Stimulated activated CD8-positive, alpha-beta memory T cell treated with anti-CD3 and anti-CD28 coated beads, Interleukin-4, amount 100 ng/mL, for 4 hours (primary cell): ENCODE results near the gene USE1.

ENCODE experiments used
- DNase-seq, 2 donors: peaks; one replicate each; pipeline ENCODE4 v3.0.0-alpha.2; 2020; ENCODE audit warnings: low read depth in 2 of 2, low spot score in 1 of 2

Gene USE1

DNA sequence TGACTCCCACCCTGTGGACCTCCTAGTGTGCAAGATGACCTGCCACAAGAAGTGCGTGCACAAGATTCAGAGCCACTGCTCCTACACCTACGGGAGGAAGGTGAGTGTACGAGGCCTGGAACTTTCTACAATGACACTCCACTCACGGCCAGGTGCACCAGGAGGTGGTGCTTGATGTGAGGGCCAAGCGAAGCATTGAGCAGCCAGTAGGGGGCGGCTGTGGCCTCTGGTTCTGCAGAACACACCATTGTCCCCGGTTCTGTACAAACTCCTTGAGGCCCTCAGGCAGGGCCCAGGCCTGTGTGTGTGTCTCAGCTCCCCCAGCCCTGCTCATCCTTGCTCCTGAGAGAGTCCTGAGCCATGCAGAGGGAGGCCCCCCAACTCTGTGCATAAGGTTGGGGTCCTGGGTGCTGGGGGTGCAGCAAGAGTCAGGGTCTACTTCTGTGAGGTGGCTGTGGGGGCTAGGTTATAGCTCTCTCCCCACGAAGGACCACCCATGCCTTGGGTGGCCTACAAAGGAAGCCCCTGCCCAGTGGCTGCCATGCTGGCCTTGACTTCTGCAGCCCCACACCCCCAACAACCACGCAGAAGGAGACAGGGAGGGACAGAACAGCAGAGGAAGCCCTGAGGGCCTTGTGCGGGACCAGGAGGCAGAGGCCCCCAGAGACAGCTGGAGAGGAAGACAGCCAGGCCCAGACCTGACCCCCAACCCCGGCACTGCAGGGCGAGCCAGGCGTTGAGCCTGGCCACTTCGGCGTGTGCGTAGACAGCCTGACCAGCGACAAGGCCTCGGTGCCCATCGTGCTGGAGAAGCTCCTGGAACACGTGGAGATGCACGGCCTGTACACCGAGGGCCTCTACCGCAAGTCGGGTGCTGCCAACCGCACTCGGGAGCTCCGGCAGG lies 9.7 kb upstream of the USE1 start:
- DNase-seq = no peak

DNA sequence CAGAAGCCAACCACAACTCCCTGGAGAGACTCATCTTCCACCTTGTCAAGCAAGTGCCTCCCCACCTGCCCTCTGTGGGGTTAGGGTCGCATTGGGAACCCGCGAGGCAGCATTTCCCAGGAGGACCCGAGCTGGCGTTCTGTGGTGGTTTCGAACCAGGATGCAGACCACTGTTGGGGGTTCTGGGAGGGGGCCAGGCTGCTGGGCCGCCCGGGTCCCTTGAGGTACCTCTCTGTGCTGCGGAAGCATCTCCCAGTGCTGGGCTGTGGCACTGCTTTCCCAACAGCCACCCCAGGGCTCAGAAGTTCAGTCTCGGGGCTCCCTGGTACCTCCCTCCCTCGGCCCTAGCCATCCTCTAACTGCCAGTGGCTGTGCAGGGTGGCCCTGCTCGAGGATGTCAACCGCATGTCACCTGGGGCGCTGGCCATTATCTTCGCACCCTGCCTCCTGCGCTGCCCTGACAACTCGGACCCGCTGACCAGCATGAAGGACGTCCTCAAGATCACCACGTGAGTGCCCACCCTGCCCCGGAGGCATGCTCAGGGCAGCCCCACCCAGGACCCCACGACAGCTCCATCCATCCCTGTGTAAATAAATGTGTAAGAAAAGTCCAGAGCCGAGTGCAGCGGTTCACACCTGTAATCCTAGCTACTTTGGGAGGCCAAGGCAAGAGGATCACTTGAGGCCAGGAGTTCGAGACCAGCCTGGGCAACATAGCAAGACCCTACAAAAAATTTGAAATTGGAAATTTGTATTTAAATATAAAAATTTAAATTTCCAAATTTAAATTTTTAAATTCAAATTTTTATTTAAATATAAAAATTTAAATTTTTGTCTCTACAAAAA lies 8.2 kb upstream of the USE1 start:
- DNase-seq = no peak

DNA sequence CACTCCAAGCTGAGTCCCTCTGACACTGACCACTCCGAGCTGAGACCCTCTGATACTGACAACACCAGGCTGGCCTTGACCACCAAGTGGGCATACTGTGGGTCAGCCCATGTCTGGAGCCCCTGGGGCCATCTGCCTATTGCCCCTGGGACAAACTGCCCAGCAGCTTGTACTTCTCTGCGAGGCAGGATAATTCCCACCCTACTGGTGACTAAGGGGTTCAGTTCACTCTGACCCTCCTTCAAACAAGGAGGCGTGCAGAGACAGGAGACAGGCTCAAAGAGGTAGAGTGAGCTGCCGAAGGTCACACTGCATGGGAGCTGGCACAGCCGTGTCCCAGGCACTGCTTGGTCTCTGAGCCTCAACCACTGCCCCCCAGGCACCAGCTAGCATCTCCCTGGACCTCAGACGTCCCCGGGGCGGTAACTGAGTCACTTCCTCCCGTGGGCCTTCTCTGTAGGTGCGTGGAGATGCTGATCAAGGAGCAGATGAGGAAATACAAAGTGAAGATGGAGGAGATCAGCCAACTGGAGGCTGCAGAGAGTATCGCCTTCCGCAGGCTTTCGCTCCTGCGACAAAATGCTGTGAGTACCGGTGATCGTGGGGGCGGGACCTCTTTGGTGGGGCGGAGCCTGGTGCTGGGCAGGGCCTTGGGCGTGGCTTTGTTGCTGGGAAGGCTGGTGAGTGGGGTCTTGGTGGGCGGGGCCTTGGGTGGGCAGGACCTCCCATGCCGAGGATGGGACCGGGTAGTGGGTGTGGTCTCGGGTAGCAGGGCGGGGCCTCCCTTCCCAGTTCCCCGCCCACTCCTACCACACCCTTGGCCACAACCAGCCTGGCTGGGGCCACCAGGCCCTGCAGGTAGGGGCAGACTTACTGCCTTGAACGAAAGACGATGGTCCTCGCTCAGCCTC lies 5.8 kb upstream of the USE1 start:
- no peak for DNase-seq

DNA sequence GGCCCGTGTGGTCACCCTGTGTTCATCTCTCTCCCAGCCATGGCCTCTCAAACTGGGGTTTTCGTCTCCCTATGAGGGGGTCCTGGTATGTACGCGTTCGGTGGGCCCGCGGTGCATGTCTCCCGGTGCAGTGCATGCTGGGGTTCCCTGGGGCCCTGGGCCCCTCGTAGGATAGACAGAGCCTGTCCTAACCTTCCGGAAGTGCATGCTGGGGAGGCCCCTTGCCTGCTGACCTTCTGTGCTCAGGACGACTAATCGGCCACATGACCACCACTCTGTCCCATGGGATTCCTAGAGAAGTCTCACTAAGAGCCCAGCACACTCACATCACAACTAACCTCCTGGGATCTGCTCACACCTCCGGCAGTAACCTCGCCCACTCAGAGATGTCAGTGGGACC lies 4.9 kb upstream of the USE1 start:
- no peak for DNase-seq

DNA sequence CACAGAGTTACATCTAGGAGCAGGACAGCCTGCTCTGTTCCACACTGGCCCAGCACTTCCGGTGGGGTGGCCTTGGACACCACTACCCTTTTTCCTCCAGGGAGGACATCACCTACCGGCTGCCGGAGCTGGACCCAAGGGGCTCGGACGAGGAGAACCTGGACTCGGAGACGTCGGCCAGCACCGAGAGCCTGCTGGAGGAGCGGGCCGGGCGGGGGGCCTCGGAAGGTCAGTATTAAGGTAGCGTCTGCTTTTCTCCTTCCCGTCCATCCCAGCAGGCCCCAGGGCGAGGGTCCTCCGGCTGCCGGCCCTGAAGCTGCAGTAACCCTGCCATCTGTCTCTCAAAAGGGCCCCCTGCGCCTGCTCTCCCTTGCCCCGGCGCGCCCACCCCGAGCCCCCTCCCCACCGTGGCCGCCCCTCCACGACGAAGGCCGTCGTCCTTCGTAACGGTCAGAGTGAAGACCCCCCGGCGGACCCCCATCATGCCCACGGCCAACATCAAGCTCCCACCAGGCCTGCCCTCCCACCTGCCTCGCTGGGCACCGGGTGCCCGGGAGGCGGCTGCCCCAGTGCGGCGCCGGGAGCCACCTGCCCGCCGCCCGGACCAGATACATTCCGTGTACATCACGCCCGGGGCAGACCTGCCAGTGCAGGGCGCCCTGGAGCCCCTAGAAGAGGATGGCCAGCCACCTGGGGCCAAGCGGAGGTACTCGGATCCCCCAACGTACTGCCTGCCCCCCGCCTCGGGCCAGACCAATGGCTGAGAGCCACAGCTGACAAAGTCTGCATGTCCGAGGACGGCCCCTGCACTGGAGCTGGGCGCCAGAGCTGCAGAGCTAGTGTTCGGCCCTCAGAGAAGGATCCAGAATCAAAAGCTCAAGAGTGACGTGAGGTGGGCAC lies 3.4 kb upstream of the USE1 start:
- DNase-seq = no peak

DNA sequence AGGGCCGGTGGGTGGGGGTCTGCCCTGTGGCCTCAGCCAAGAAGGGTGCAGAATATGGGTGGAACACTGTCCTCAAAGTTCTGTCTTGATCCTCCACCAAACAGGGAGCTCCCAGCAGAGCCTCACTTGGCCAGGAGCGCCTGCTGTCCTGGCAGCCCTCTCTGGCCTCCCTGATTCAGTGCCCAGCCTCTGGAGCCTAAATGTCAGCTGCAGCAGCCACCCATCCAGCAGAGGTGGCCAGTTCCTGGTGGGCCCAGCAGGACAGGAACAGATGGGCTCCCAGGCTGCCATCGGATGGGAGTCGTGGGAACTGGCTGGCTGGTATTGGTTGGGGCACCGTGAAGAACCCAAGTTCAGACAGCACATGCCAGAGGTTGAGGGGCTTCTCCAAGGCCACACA lies 1.8 kb upstream of the USE1 start:
- DNase-seq = no peak

DNA sequence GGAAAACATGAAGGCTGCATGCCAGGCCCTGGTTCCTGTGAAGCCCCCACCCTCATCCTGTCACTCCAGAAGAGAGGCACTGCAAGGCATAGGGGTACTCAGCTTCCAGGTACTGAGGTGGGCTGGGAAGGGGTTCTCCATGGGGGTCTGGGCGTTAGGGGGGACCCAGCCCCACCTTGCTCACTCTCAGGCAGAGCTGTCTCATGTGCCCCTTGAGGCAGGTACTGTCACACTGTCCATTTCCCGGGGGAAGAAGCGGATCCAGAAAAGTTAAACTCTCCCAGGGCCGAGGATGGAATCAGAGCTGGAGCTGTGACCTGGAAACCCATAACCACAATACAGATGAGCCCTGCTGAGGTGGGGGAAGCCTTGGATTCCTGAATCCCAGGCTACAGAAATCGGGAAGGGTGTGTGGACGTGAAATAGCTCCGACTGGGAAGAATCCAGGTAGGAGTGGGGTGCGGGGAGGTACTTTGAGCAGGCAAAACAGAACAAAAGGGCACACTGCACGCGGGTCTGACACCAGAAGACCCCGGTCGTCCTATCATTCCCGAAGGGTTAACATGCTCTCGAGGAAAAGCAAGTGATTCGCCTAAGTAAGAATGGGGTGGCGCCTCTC lies 540 bp upstream of the USE1 start:
- no peak for DNase-seq

DNA sequence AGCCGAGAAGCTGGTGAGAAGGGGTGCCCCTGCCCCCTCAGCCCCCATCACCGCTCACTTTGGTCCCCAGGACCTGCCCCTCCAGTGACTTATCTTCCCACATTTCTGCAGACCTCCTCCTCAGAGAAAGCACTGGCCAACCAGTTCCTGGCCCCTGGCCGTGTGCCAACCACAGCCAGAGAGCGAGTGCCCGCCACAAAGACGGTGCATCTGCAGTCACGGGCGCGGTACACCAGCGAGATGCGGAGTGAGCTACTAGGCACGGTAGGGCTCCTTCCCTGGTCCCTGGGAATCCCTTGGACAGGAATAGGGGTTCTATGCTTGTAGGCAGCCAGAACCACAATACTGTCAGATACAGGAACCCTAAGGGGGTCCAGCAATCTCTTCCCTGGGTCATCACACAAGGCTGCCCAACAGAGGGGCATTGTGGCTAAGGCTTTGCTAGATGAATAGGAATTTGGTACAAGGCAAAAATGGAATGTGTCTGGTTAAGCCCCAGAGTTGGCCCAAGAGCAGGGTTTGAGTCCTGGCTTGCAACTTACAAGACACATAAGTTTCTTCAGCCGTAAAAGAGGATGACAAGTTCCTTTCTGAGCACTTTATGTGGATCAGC lies 1.0 kb downstream of the USE1 start:
- DNase-seq = no peak

DNA sequence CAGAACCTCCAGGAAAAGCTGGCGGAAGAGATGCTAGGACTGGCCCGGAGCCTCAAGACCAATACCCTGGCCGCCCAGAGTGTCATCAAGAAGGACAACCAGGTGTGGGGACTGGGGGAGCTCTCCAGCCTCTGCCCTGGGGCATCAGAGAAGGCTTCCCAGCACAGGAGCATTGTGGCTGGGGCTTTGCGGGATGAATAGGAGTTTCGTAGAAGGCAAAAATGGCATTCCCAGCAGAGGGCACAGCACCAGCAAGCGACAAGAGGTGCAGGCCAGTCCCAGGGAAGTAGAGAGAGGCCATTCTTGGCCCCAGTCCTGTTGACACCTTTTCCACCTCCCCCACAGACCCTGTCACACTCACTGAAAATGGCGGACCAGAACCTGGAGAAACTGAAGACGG lies 4.1 kb downstream of the USE1 start:
- no peak for DNase-seq

DNA sequence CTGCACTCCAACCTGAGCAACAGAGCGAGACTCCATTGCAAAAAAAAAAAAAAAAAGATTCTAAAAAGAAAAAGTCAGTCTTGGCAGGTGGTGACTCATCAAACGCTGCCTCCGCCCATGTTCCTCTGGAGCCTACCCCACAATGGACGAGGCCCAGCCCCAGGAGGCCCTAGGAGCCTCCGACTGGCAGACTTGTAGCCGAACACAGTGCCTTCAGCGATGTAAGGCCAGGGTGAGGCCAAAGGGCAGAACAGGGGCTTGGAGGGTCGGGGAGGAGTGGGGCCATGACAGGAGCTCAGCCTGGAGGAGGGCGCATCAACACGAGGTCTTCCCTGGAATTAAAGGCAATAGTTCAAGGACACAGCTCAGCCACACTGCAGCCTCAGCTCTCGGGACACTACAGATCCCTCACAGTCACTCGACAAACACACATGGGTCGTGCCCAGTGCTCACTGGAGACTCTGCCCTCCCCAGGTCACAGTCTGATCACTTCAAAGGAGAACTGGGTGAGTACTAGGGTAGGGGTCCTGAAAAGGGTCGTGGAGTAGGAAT lies 5.1 kb downstream of the USE1 start:
- no peak for DNase-seq

DNA sequence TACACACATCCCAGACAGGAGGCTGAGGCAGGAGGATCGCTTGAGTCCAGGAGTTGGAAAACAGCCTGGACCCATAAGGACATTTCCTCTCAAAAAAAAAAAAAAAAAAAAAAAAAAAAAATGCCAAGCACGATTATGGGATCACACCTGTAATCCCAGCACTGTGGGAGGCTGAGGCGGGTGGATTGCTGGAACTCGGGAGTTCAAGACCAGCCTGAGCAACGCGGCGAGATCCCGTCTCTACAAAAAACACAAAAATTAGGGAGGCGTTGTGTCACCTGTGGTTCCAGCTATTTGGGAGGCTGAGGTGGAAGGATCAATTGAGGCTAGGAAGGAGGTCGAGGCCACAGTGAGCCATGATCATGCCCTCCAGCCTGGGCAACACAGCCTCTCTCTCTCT lies 9.9 kb downstream of the USE1 start:
- no peak for DNase-seq

DNA sequence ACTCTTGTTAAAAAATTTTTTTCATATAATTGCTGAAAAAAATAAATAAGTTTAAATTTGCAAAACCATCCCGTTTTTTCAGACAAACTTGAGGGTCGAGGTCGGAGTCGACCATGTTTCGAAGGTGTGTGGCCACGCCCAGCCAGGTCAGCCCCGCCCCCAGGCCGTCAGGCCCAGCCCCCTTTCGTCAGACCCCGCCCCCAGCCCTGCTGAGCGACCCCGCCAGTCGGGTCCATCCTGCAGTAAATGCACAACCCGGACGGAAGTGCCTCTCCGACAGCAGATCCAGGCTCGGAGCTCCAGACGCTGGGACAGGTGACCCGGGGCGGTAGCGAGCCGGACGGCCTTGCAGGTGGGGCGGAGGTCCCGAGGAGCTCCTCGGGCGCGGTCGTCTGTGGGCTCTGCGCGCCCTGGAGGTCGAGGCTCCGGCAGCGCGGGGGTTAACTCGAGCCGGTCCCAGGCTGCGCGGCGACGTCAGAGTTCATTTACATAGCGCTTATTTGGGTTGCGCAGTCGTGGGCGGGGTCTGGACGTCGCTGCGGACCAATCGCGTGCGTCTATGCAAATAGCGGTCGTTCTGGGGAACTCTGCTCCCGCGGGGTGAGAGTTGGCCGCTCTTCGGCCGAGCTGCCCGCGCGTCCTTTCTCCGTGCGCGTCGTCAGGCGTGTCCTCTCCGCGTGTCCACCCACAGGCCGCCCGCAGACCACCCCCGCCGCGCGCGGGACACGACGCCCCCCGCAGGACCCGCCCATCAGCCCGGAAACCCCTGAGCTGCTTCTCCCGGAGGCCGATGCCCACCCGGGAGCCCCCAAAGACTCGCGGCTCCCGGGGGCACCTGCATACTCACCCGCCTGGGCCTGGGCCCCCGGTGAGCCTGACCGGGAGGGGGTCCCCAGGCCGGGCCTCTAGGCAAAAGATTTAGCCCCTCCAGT lies 11.1 kb downstream of the USE1 start, which contains the start of gene OCEL1:
OCEL1 (plus strand) TSS at position 225 of the 932 bp plus-strand sequence; CDS start at position 247, 22 bp downstream.
- DNase-seq = peak; percentile 93 to 96

DNA sequence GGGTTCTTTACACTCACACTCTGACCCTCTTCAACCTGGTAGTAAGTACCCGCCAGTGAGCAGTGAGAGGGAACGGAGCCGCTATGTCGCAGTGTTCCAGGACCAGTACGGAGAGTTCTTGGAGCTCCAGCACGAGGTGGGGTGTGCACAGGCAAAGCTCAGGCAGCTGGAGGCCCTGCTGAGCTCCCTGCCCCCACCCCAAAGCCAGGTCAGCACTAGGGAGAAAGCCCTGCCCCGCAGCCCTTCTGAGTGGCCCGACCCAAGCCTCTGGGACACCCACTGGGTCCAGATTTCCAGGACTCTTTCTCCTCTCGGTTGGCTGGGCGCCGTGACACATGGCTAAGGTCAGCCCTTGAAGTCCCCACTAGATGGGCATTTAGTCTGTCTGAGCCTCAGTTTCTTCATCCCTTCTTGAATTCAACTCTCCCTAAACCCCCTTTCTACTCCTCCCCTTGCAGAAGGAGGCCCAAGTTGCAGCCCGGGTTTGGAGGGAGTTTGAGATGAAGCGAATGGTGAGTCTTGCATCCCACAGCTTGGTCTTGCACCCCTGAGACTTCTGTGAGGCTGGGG lies 12.7 kb downstream of the USE1 start:
- no peak for DNase-seq

DNA sequence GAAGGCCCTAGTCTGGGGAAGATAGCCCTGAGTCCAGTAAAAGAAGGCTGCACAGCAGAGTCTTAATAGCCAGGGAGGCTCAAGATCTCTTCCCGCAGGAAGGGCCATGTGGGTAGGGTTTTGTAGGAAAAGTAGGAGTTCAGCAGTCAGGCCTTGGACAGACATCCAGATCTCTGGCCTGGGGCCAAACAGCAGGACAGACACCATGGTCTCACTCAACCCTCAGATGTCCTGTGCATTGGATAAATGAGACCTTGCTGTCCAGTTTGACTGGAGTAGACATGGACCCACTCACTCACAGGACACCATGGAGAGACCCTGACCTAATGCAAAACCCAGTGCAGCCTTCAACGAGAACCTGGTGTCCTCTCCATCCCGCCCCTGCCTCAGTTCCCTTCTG lies 14.7 kb downstream of the USE1 start:
- DNase-seq = no peak

DNA sequence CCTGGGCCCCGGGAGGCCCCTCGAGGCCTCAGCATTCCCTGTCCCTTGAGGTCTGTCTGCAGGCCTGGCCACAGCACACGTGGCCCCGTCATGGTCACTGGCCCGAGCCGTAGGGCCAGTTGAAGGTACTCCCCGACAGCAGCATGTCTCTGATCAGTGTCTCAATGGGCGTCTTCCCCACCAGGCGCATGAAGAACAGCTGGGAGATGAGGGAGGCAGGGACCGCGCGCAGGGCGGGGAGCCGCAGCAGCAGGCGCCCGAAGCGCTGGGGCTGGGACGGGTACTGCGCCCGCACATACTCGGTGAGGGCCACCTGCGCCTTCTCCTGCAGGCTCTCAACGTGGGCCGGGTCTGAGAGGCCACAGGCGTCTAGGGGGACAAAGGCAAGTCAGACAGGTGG lies 17.1 kb downstream of the USE1 start:
- DNase-seq = no peak

DNA sequence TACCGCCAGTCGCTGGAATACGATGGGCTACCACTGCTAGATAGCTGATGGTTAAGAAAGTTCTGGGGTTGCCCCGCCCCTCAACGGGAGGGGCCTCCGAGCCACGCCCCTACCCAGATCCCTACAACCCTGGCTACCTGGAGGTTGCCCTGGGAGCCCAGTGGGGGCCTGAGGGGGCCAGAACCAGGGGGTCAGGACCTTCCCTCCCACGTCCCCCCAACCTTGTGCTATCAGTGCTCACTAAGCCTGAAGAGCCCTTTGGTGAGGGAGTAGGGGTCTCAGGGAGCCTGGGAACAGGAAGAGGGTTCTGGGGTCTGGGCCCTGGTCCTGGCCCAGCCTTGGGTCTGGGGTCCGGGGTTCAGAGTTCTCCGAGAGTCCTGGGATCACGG lies 19.7 kb downstream of the USE1 start:
- DNase-seq = peak in 1 of 2 donors; percentile 36

DNA sequence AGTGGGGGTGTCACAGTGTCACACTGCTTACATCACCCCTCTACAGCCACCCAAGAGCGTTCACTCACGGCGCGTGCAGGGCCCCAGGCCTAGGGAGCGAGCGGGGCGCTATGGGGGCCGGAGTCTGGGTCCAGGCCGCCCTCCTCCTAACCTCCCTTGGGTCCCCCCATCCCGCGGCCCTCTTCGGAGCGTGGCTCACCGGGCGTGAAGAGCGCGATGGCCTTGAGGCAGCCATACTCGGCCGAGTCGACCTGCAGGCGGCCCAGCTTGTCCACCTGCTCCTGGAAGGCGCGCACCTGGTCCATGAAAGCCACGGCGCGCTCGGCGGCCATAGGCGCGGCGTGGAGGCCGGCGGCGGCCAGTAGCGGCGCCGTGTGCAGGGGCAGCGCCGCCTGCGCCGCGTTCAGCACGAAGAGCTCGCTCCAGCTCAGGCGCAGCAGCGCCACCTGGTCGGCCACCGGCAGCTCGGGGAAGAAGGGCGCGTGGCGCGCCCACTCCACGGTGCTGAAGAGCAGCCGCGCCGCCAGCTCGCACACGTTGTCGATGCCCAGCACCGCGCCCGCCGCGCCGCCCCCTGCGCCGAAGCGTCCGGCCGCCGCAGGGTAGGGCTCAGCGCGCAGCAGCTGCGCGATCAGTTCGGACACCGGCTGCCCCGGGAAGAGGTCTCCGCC lies 20.3 kb downstream of the USE1 start:
- DNase-seq = peak in 1 of 2 donors; percentile 53
